Measurements from ENCODE around the gene ZNF200. TPM values are rescaled to one million over a fixed set of nuclear protein-coding genes. Genes with fewer than 3 reads are reported as not detected.

Gene ZNF200
- polyA plus RNA-seq, 3 donors: 2.0 to 2.8 (median 2.5) TPM

DNA sequence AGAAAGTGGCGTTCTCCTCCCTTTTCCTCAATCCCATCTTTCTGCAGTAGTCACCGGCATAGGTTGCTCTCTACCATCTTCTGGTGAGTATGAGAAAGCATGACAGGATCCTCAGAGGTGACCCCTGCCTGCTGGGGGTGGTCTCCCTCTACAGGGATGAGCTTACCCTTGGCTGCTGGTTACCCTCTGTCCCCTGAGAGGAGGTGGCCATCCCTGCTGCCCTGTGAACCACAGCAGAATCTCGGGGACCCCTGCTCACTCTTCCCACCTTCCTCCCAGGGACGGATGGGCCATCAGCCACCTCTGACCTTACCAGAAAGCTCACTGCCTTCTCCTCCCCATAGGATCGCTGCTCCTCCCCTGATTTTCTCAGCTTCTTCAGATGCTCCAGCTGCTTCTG lies 13.6 kb upstream of the ZNF200 start:
- intact Hi-C loops (cut with micrococcal nuclease): no loop called here
- Histone ChIP-seq H4K20me1 (ENCODE audit: insufficient read depth, low read length) (peaks cover 100% of the 10 kb centered on the region), H3K4me3 (replicated peaks in 1 of 3; ENCODE audit: low read depth in 2 of 3, low read length in 3 of 3) (no peak overlapping the region), H3K9ac (ENCODE audit: insufficient read depth, low read length, poor library complexity, severe bottlenecking) (no peak overlapping the region), H3K27ac (ENCODE audit: low read depth in 1 of 2, low read length in 2 of 2) (peak overlapping the region in 1 of 2 donors; percentile 36), H3K4me2 (replicated peaks; ENCODE audit: extremely low read depth, low read length, poor library complexity, severe bottlenecking) (peak overlapping the region; percentile 5), H3K27me3 (ENCODE audit: control insufficient read depth in 2 of 2, insufficient read depth in 2 of 2, low read length in 2 of 2) (no peaks in the 10 kb centered on the region), H3K4me1 (ENCODE audit: control insufficient read depth in 1 of 2, insufficient read depth in 2 of 2, low read length in 2 of 2) (peaks cover 47 to 65% of the 10 kb centered on the region in 2 donors), H3K79me2 (ENCODE audit: insufficient read depth, low read length) (peaks cover 93% of the 10 kb centered on the region), H2AFZ (ENCODE audit: insufficient read depth, low read depth, low read length, poor library complexity, severe bottlenecking) (no peak overlapping the region), H3K36me3 (replicated peaks in 1 of 2; ENCODE audit: control insufficient read depth in 1 of 2, insufficient read depth in 2 of 2, low read length in 2 of 2) (peaks cover 94 to 100% of the 10 kb centered on the region in 2 donors), H3K9me3 (replicated peaks in 1 of 2; ENCODE audit: control insufficient read depth in 1 of 2, insufficient read depth in 1 of 2, low read length in 2 of 2) (no peaks in the 10 kb centered on the region)
- peak overlapping the region in 2 of 7 donors; percentile 16 to 19 for H3K27ac Mint-ChIP-seq
- WGBS (ENCODE audit: insufficient coverage): 92% methylated on average over 3 of the region's 5 CpGs
- H3K9me3 Mint-ChIP-seq: peaks cover 0 to 3% (median 0%) of the 10 kb centered on the region in 7 donors
- no peak overlapping the region for H3K4me3 Mint-ChIP-seq
- H3K36me3 Mint-ChIP-seq: peaks cover 90 to 100% of the 10 kb centered on the region in 2 donors
- DNase-seq: no peak
- peaks cover 66% of the 10 kb centered on the region for H3K4me1 Mint-ChIP-seq
- H3K27me3 Mint-ChIP-seq (ENCODE audit: low read depth in 3 of 3): peaks cover 0 to 2% (median 2%) of the 10 kb centered on the region in 3 donors
- TF ChIP-seq, protein P1, sequence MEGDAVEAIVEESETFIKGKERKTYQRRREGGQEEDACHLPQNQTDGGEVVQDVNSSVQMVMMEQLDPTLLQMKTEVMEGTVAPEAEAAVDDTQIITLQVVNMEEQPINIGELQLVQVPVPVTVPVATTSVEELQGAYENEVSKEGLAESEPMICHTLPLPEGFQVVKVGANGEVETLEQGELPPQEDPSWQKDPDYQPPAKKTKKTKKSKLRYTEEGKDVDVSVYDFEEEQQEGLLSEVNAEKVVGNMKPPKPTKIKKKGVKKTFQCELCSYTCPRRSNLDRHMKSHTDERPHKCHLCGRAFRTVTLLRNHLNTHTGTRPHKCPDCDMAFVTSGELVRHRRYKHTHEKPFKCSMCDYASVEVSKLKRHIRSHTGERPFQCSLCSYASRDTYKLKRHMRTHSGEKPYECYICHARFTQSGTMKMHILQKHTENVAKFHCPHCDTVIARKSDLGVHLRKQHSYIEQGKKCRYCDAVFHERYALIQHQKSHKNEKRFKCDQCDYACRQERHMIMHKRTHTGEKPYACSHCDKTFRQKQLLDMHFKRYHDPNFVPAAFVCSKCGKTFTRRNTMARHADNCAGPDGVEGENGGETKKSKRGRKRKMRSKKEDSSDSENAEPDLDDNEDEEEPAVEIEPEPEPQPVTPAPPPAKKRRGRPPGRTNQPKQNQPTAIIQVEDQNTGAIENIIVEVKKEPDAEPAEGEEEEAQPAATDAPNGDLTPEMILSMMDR (IDR thresholded peaks at IDR 0.05): no peak

DNA sequence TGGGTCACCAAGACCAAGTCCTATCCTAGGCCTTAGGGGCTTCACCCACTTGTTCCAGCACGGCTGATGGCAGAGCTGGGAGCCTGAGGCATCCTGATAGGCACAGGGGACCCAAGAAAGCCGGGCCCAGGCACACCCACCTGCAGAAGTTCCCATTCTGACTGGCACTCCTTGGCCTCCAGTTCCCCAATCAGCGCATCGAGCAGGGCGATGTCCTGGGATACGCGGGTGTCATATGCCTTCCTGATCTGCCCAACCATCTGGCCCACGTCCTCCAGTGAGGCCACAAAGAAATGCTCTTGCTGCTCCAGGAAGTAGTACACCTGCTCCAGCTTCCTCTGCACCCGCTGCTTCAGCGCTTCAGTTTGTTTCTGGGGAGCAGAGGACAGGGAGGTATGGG lies 11.9 kb upstream of the ZNF200 start:
- DNase-seq: no peak
- H3K4me1 Mint-ChIP-seq: peaks cover 60% of the 10 kb centered on the region
- Histone ChIP-seq H3K27me3 (ENCODE audit: control insufficient read depth in 2 of 2, insufficient read depth in 2 of 2, low read length in 2 of 2) (no peaks in the 10 kb centered on the region), H3K36me3 (replicated peaks in 1 of 2; ENCODE audit: control insufficient read depth in 1 of 2, insufficient read depth in 2 of 2, low read length in 2 of 2) (peaks cover 91 to 99% of the 10 kb centered on the region in 2 donors), H2AFZ (ENCODE audit: insufficient read depth, low read depth, low read length, poor library complexity, severe bottlenecking) (no peak overlapping the region), H3K9ac (ENCODE audit: insufficient read depth, low read length, poor library complexity, severe bottlenecking) (no peak overlapping the region), H3K4me1 (ENCODE audit: control insufficient read depth in 1 of 2, insufficient read depth in 2 of 2, low read length in 2 of 2) (peaks cover 41 to 61% of the 10 kb centered on the region in 2 donors), H3K4me2 (replicated peaks; ENCODE audit: extremely low read depth, low read length, poor library complexity, severe bottlenecking) (no peak overlapping the region), H3K79me2 (ENCODE audit: insufficient read depth, low read length) (peaks cover 88% of the 10 kb centered on the region), H3K9me3 (replicated peaks in 1 of 2; ENCODE audit: control insufficient read depth in 1 of 2, insufficient read depth in 1 of 2, low read length in 2 of 2) (no peaks in the 10 kb centered on the region), H3K4me3 (replicated peaks in 1 of 3; ENCODE audit: low read depth in 2 of 3, low read length in 3 of 3) (no peak overlapping the region), H4K20me1 (ENCODE audit: insufficient read depth, low read length) (peaks cover 100% of the 10 kb centered on the region), H3K27ac (ENCODE audit: low read depth in 1 of 2, low read length in 2 of 2) (peak overlapping the region in 1 of 2 donors; percentile 26)
- WGBS (ENCODE audit: insufficient coverage): 43% methylated on average over 8 of the region's 10 CpGs
- intact Hi-C loops (cut with micrococcal nuclease): no loop called here
- H3K27ac Mint-ChIP-seq: peak overlapping the region in 1 of 7 donors; percentile 57
- peaks cover 0 to 3% (median 0%) of the 10 kb centered on the region in 7 donors for H3K9me3 Mint-ChIP-seq
- peaks cover 2 to 4% (median 2%) of the 10 kb centered on the region in 3 donors for H3K27me3 Mint-ChIP-seq (ENCODE audit: low read depth in 3 of 3)
- H3K36me3 Mint-ChIP-seq: peaks cover 90 to 100% of the 10 kb centered on the region in 2 donors
- H3K4me3 Mint-ChIP-seq: no peak overlapping the region
- TF ChIP-seq, protein P1 (IDR thresholded peaks at IDR 0.05): no peak
